GM08714 (cell line): ENCODE data around the gene ZFHX2.

ENCODE experiments used
- H3K4me3 ChIP-seq: fragments of 200-500 bp; sonication (Bioruptor generic); 2 replicates; pipeline ENCODE4 v1.5.1; 2014; ENCODE audit warnings: mild to moderate bottlenecking, low read length, inconsistent platforms
- ZNF274 ChIP-seq: IDR thresholded peaks from 2 replicates; pipeline ENCODE4 v1.6.1; 2012; ENCODE audit warnings: mild to moderate bottlenecking, low read depth, low read length

ZFHX2 gene

DNA sequence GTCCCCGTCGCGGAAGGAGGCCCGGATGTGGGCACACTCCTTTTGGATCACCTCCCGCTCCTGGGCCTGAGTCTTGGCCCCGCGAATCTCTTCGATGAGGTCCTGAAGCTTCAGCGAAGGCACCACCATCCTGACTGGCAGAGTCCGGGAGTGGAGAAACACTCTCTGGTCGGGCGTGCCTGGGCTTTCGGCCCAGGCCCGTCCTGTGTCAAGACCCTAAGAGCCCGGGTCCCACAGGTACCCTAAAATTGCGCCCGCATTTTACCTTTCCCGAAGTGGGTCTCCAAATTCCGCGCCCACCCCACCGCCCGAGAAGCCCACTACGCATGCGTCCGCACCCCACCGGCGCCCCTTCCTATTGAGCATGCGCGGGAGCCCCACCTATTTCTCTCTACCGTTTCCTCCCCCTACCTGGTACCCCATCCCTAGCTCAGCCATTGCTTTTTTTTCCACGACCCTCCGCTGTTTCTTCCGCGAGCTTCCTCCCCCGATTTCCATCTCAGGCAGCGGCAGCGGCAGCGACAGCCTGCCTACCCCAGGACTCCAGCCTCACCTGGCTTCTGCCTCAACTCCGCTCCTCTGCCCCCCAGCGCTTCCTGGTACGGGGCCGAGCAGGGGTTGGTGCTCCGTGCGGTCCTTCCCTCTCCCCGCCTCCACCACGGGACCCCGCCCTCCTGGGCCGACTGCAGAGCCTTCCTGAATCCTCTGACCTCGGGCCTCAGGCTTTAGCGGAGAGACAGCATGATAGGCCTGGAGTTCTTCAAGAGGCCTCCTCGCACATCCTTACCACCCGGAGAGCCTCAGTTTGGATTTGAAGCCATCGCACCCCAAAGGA lies 15.8 kb upstream of the ZFHX2 start, which contains the start of gene AP1G2:
Gene AP1G2, minus strand, starts transcription at position 606 of the 835 bp plus-strand sequence. Its CDS starts 477 bp downstream, at position 129.
- peak within 1 kb of the TSS; percentile 77 for H3K4me3 ChIP-seq
- TF ChIP-seq ZNF274 = no peak

DNA sequence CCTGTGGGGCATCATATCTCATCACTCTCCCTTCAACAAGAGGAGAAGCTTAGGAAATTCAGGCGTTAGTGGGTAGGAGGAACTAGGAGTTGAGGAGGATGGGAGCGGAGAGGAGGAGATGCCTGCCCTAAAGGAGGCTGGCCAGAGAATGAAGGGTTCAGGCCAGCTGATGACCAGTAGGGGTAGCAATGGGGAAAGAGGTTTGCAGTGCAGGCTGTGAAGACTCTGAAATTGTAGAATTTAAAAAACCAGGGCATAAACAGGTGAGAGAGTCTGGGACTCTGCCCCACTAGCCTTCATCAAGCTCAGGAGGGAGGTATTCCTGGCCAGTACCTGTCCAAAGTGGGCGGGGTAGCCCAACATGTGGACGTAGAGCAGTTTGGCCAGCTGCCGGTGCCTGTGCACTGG lies 15.2 kb upstream of the ZFHX2 start:
- H3K4me3 ChIP-seq = peak overlapping the region; percentile 77
- TF ChIP-seq ZNF274 = no peak

DNA sequence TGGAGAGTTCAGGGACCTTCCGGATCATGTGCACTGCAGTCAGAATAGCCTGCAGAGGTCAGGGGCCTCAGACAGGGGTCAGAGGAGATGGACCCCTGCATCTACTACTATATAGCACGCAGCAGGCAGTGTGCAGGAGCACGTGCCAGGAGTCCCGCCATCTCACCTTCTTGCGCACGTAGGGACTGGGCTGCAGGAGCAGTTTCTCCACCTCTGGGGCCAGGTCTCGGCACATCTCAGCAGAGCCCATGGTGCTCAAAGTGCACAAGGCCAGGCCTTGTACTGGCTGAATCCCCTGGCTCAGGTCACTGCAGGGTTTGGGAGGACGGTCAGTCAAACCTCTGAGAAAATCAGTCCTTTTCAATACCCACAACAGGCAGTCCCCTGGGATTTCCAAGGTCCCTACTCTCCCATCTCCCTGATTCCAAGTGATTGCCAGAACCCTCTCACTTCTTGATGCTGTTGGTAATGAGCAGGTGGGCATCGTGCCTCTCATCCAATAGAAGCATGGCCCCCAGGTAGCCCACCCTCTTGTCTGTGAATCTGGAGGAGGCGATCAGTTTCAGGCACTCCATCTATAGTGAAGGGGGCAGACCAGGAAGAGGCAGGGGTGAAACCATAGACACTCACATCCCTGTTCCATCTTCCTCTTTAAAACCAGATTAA lies 14.7 kb upstream of the ZFHX2 start:
- H3K4me3 ChIP-seq = peak overlapping the region; percentile 77; the same call in 1 of the 2 replicates

DNA sequence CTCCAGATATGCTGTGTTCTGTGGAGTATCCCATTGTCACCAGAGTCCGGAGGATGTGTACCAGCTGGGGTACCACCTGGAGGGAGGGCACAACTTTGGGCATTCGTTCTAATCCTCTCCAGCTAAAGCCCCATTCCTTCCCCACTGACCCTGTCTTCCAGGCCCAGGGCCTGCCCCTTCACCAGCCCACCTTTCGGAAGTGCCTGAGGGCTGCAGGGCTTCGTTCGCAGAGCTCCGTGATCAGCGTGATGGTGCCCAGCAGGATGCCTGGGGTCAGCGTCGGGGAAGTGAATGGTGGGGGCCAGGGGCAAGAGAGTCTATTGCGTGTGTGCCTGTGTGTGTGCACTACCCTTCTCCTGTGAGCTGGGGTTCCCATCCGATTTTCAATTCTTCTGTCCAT lies 14.1 kb upstream of the ZFHX2 start:
- H3K4me3 ChIP-seq = no peak overlapping the region
- no peak for TF ChIP-seq ZNF274

More for the DNA sequence above, 14.7 kb upstream of the ZFHX2 start:
- no peak for TF ChIP-seq ZNF274

DNA sequence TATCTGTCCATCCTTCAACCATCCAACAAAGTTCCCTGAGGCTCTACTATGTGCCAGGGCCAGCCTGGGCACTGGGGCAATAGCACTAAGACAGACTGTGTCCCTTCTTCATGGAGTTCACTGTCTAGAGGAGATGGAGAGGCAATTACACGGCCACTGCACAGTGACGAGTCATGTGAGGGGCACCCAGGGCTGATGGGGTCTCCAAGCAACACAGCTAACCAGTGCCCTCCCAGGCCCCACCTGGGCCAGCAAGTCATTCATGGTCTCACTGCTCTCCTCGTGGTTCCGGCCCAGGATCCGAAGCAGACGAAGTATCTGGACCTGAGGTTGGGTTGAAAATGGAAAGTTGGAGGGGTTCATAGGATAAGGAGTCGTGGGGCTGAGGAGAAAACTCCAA lies 13.3 kb upstream of the ZFHX2 start:
- TF ChIP-seq ZNF274 = no peak
- H3K4me3 ChIP-seq = no peak overlapping the region

DNA sequence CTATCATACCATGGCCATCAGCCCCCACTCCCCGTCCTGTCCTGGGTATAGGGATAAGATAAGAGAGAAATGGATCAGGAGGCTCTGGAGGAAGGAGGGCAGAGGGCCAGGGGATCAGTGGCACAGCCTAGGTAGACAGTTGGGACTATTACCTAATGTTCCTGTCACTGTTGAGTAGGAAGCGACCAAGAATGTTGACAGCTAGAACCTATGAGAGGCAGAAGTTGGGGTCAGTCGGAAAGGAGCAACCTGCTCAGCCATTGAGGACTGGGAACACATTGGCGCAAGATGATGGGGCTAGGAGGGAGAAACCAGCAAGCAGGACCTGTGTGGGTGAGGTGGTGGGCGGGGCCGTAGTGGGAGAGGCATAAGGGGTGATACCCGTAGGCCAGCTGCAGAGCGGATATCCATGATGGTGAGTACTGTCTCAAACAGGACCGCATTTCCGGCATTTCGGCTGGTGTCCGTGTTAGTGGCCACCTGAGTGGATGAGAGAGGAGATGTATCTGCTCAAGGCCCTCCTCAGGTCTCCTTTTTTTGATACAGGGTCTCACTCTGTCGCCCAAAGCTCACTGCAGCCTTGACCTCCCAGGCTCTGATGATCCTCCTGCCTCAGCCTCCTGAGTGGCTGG lies 12.7 kb upstream of the ZFHX2 start:
- TF ChIP-seq ZNF274 = no peak
- no peak overlapping the region for H3K4me3 ChIP-seq

DNA sequence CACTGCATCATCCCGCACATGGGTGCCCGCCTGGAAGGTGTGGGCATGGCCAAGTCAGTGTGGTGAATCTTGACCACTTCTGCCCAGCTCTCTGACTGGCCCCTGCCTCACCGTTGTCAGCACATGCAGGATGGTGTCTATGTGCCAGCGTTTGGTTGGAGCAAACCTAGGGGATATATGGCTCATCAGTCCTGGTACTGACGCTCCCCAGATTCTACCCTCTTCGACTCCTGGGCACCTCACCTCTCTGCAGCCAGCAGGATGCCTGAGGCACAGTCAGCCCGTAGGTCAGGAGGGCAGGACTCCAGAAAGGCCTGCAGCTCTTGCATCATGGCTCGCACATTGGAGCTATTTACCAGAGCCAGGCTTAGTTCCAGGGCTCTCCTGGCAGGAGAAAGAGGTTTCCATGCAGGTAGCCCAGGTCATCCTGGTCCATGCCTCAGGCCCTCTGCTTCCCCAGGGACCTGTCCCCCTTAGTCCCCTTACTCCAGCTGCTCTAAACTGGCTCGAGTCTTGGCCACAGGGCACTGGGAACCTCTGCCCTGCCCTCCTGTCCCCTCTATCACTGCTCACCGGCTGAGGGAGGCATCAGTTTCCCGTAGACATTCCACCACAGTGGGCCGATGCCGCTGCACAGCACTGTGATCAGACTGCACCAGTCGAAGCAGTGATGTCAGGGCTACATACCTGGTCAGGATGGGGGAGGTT lies 12.1 kb upstream of the ZFHX2 start:
- no peak overlapping the region for H3K4me3 ChIP-seq
- no peak for TF ChIP-seq ZNF274

DNA sequence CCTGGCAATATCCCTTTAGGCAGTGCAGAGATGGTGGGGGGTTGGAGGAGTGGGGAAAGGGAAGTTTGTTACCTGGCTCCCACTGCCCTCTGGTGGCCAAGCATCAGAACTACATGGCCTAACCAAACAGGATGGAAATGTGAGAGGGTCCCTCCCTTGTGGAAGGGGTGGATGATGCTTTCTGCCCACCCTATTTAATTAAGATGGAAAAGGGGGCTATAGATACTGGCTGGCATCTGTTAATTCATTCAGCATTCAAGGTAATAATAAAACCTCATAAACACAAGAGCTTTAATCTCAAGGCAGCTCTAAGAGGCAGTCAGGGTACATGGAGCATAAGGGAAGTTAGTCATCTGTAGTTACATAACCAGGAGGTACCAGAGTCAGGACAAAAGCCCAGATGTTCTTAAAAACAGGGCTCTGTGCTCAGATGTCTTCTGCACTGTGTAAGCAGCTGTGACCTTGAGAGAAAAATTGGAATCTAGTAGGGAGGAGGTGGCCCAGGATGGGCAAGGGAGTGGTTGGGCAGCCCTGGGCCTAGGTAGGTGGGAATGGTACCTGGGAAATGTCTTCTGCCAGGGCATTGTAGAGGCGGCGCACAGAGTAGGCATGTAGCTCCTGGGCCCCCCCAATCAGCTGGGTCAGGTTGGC lies 11.4 kb upstream of the ZFHX2 start:
- H3K4me3 ChIP-seq = no peak overlapping the region
- no peak for TF ChIP-seq ZNF274

DNA sequence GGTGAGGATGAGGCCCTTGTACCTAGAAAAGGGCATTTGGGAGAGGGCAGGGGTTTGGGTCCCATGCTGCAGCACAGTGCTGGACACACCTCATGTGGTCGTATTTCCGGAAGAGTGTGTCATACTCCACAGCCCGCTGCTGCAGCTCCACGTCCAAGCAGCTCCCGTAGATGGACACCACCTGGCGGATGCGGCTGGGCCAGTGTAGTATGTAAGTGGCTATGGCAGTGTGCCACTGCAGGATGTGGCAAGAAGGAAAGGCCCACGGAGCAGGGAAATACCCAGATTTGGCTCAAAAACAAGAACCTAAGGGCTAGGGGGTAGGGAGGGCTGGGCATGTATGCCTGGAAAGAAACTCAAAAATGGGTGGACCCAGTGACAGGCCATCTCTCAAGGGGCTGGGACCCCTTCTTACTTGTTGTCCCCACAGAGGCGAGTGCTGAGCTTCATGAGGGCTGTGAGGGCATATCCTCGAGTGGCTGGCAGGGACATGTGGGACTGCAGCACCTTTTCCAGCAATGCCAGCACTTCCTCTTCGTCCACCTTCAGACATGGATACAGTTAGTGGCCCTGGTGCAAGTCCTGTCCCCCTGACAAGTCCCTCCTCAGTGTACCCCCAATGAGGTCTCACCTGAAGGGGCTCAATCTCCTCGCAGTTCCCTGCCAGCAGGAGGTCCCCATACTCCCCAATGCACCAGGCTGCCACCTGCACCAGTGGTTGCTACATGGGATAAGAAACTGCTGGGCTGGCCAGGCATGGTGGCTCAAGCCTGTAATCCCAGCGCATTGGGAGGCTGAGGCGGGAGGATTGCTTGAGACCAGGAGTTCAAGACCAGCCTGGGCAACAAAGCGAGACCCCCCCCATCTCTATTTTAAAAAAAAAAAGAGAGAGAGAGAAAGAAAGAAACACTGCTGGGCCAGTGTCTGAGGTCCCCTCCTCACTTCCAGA lies 10.6 kb upstream of the ZFHX2 start:
- TF ChIP-seq ZNF274 = no peak
- no peak overlapping the region for H3K4me3 ChIP-seq

DNA sequence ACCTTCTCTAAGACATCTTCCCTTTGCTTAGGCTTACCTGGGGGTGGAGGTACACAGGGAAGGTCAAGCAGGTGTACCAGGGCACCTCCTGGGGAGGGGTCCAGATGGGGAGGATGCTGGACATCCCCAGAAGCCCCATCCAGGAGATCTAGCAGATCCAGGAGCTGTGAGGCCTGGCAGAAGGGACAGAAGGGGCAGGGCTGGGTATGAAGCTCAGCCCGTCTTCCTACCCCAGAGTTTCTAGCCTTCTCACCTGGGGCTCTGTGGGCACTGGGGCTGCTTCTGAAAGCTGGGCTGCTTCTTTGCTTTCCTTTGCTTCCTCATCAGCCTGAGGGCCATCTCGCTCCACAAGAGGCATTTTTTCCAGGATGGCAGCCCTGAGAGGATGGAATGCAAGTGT lies 9.7 kb upstream of the ZFHX2 start:
- H3K4me3 ChIP-seq = no peak overlapping the region
- no peak for TF ChIP-seq ZNF274

DNA sequence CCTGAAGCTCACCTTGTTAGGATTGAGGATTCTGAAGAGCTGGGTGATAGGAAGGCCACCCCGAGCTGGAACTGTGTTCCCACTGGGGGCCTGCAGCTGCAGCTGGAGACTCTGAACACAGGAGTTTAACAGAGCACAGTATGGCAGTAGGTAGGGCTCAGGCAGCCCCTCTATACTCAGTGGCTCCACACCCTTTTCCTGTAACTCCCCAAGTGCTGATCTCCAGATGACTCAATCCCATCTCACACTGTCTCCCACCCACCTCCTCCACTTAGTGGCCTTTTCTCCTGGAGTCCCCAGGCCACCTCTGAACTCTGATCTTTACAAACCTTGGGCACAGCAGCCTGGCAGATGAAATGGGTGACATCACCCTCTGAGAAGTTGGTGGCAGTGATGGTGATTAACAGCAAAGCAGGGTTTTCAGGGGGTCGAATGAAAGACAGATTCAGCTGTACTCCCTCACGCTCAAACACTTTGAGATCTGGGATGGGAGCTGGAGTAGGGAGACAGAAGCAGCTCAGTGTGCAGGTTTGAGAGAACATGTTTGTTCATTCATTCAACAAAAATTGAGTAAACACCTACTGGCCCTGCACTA lies 8.5 kb upstream of the ZFHX2 start:
- no peak for TF ChIP-seq ZNF274
- no peak overlapping the region for H3K4me3 ChIP-seq
